Measurements from ENCODE around the gene HBQ1.
A peak's percentile ranks its signal among the peaks of the same experiment; 100 is the strongest.
"Not testable (repeated sequence)": the region's sequence is repeated elsewhere in the genome, so short reads cannot be mapped to it uniquely, and the experiment has no call there.

HBQ1 gene

DNA sequence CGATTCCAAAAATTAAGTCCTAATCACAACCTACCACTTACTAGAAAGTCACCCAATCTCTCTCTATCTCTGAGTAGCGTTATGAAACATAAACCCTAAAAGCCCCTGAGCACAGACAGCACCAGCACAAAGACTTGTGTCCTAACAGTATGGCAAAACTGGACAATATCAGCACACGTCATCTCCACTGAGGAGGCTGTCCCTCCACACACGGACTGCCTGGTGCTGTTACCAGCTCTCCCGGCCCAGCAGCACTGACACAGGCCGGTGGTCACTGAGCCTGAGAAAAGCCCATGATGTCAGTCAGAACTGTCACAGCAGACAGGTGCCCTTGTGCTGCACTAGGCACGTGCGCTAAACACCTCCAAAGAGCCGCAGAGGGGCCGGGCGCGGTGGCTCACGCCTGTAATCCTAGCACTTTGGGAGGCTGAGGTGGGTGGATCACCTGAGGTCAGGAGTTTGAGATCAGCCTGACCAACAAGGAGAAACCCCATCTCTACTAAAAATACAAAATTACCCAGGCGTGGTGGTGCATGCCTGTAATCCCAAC is 31.4 kb downstream of the HBQ1 start:
- not testable (repeated sequence) for DNase-seq

DNA sequence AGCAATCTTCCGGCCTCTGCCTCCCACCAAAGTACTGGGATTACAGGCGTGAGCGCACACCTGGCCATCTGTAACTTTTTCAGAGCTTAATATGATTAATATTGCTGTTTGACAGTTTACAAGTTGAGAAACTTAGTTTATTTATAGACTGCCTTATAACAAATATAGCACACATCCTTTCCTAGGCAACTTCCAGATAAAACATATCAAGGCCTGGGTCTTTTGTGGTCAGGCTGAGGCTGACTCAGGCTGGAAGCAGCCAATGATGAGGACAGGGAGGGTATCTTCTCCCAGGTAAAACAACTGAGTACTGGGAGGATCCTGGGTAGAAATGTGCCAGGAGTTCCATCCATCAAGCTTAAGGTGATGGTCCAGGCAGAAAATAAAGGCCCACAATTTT is 32.7 kb downstream of the HBQ1 start:
- no peak for DNase-seq

DNA sequence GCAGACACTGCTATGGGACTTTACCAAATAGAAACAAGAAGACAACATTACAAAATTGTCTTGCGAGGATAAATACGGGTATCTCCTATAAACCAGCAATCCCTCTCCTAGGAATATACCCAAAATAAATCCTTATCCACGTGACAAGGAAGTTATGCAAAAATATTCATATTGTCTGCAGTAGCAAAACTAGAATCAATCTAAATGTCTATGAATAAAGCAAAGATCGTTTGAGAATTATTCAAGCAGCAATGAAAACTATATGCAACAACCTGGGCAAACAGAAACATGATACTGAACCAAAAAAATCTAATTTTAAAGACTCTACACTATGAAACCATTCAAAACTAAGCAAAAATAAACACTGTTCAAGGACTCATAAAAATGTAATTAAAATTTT is 39.8 kb downstream of the HBQ1 start:
- no peak for DNase-seq

DNA sequence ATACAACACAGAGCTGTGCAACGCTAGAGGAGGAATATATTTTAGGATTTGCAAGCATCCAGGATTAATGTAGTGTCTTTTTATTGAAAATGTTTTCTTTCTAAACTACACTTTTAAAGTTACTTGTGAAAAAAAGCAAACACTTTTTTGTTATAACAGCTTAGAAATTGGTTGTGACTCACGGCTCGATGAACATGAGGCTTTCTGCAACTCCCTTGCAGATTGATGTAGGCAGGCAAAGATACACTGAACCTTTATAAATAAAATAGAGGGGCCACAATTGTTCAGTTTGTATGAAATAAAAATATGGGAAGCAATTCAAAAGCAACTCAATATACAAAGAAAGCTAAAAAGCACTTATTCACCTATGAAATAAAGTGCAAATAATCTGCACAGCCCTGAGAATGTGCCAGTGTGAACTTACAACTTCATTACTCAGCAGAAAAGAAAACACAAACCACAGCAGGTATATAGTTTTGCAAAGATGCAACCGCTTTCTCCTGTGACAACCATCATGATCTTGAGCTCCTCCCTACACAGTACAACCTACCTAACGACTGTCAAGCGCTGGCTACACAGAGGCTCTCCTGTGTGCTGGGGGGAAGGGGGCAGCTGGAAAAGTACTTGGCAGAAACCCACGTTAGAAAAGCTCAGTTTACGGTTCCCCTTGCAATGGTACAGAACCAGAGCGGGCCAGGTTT is 48.0 kb downstream of the HBQ1 start:
- peak; percentile 20 for DNase-seq

DNA sequence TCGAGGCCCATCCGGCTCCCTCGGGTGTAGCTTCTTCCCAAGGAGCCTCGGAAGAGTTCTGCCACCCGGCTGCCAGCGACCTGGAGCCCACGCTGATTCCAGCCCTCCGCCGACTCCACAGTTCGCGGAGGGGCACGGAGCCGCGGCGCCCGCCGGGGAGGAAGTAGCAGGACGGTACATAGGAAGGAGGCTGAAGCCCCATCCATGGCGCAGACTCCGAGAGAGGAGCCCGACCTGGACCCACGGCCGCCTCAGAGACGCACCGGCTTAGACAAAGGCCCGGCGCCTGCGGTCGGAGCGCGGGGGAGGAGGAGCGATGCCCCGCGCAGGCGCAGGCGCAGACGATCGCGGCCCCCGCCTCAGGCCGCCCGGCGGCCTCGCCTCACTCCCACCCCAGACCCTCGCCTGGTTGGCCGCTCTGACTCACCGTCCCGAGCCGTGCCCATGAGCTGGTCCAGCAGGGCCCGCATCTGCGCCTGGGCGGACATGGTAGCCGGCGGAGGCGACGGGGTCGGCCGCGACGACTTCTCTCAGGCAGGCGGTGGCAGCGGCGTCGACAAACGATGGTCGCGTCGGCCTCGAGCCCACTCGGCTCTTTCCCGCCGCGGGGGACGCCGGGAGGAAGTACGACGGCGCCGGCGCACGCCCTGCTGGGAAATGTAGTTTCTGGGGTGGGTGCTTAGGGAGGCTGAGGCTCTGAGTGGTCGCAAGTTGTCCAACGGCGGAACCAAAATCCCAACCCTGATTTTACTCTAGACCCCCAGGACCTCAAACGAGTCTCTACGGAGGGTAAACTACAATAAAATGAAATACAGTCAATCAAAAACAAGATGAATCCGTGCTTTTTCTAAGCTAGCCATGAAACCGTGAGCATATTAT is 48.8 kb downstream of the HBQ1 start, which contains the start of gene LUC7L:
Gene LUC7L (minus strand): TSS at position 598 of the 879 bp plus-strand sequence. CDS start 110 bp downstream, at position 488.
- DNase-seq = peak; percentile 94

DNA sequence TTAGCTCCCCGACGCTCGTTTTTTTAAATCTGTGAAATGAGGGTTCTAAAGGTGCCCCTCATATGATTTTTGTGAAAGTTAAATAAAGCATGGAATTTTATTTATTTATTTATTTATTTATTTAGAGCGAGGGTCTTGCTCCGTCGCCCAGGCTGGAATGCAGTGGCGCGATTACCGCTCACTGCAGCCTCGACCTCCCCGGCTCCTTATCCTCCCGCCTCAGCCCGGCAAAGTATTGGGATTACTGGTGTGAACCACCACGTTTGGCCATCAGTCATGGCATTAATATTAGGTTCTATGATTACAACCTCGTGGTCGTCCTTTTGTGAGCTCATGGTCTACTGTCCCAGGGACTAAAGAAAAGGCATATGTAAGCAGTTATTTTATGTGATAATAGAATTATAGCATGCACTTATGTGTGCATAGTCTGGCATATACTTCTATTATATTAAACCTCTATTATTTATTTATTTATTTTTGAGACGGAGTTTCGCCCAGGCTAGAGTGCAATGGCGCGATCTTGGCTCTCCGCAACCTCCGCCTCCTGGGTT is 49.5 kb downstream of the HBQ1 start:
- DNase-seq = no peak

DNA sequence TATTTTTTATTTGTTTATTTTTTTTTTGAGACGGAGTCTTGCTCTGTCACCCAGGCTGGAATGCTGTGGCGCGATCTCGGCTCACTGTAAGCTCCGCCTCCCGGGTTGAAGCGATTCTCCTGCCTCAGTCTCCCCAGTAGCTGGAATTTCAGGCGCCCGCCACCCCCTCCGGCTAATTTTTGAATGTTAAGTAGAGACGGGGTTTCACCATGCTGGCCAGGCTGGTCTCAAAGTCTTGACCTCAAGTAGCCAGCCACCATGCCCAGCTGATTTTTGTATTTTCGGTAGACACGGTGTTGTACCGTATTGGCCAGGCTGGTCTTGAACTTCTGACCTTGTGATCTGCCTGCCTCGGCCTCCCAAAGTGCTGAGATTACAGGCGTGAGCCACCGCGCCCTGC is 50.1 kb downstream of the HBQ1 start:
- not testable (repeated sequence) for DNase-seq

Measured in right hindlimb (tissue), 1 donor.